GM18526 (cell line): ENCODE results near the gene OTUD5.

Experiments
- POLR2A ChIP-seq: IDR thresholded peaks from 3 replicates; pipeline ENCODE4 v1.6.1; 2011; ENCODE audit not compliant: insufficient read length; ENCODE audit errors: extremely low read depth

Gene OTUD5

GRCh38 chrX:48957827-48958634 lies 624 bp upstream of the OTUD5 start:
- TF ChIP-seq POLR2A, result peak; percentile 42

GRCh38 chrX:48956728-48957414 lies 536 bp downstream of the OTUD5 start:
- TF ChIP-seq POLR2A, result no peak

DNA sequence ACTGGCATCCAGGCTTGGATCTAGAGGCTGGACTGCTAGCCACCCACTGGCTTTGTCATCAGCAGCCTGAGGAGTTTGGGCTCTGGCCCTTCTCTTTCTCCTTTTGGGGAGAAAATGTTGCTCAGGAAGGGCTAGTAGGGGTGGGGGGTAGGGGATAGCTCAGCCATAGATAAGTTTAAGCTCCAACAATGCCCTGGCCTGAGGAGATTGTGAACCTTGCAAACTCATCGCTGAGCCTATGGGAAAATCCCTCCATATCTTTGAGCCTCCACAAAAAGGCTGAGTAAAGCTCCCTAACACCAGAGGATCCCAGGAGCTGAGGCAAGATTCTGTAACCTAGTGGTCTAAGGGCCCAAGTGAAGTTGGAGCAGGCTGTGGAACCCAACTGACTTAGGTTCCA lies 8.8 kb downstream of the OTUD5 start:
- no peak for TF ChIP-seq POLR2A

- no peak for TF ChIP-seq POLR2A
Observed at GRCh38 chrX:48945517-48946348, 11.7 kb downstream of the OTUD5 start.

DNA sequence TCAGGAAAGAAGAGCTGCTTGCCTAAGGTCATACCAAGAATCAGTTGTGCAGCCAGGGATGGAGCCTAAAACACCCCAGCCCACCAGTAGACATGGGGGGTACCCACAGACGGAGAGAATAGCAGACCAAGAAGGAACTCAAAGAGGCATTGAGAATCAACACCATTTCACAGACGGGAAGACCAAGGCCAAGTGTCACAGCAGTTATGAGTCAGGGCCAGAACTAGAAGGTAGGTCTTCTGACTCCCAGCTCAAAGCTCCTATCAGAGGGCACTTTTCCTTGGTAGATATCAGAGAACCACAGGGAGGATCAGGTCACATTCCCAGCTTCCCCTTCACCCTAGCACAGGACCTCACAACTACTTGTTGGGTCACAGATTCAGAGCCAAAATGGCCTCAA lies 14.5 kb downstream of the OTUD5 start:
- no peak for TF ChIP-seq POLR2A

DNA sequence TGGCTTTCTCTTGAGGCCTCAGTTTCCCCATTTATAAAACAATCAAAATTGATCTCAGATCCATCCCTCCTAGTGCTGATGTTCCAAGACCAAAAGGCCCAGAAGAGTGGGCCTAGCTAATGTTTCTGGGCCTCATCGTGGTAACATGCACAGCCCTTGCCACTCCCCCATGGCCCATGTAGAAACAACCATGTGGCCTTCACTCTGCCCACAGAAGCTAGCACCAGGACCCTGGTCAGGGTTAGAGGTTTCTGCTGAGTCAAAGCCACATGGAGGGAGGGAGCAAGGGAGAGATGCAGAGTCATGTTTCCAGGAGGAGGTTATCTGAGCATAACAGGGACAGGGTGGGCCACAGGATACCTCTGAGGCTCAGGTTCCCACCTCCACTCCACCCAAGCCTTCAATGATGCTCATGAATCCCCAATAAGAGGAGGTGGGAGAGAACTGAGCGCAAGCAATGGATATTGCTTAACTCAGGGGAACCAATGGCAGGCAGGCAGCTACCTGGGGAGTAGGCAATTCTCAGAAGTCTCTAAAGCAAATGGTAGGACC lies 16.9 kb downstream of the OTUD5 start:
- no peak for TF ChIP-seq POLR2A

DNA sequence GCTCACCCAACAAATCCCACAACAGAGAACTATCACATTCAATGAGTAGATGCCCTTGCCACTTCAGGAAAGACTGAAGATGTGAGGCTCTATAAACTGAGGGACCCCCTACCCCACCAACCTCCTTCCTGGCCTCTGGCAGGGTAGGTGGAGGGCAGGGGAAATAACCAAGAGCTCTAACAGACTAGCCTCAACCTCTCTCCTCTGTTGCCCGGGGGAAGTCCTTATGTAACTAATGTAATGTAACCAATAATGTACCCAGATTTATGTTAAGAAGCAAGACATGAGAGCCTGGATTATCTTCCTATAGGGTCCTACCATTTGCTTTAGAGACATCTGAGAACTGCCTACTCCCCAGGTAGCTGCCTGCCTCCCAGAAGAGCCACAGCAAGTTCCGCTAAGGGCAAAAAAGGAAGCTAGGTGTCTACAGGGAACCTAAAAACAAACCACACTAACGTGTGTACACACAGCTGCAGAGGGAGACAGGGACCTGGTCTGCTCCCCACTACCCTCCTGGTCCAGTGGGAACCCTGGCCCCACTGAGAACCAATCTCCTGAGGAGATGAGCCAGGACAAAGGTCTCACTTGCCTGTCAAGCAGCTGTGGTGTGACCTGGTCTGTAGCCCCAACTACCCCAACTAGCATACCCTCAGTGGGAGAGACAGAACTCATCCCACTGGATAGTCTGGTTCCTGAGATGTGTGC lies 17.7 kb downstream of the OTUD5 start:
- TF ChIP-seq POLR2A, result no peak

GRCh38 chrX:48938721-48939425 lies 18.5 kb downstream of the OTUD5 start:
- TF ChIP-seq POLR2A, result no peak

DNA sequence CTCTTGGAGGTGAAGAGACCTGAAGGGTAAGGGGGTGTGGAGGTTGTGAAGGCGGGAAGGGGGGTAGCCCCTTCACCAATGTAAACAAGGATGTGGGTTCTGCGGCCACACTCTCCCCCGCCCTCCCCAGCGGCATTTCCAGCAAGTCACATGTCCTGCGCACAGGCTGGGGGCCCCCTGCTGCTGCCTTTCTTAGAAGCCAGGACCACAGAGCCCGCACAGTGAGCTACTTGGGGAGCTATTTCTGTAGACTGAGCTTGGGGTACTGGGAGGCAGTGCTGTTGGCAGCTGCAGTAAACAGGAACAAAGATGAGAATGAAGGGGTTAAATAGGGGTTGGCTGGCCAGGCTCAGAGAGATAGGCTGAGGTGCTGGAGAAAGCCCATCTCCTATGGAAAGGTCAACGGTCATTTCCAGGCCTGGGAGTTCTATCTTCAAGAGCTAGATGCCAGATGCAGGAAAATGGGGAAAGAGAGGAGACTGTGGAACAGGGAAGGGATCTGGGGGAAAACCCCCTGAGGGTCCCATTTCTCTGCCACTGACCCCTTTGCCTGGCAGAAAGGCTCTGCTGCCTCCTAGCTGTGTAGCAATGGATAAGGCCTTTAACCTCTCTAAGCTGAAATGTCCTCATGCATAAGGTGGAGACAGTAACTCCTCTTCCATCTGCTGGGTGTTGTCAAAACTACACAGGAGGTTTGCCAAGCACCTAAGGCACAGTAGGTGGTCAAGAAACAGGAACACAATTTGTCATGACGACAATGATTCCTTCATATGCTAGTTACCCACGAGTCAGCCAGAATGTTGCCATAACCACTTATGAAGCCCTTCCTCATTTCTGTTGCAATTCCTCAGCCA lies 20.1 kb downstream of the OTUD5 start:
- peak; percentile 13 for TF ChIP-seq POLR2A

DNA sequence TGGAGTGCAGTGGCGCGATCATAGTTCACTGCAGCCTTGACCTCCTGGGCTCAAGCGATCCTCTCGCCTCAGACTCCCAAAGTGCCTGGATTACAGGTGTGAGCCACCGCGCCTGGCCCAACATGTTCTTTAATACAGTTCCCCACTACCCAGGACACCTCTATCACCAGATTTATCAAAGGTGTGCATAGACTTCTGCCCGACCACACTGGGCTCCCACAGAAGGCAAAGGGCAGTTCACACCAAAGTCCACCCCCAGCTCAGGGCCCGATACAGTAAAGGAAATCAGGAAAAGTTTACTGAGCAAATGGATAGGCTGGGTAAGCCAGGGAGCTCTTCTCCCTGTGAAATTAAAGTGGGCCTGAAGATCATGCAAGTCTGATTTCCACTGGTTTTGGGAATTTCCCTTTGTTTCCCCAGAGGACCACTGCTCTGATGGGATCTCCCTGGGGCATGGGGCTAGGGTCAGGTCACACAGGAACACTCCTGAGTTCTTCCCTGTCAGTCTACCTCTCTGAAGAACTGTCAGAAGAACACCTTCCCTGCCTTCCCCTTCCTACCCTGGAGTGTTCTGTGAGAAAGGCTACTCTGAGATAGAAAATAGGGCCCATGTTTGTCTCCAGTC lies 20.9 kb downstream of the OTUD5 start:
- no peak for TF ChIP-seq POLR2A

DNA sequence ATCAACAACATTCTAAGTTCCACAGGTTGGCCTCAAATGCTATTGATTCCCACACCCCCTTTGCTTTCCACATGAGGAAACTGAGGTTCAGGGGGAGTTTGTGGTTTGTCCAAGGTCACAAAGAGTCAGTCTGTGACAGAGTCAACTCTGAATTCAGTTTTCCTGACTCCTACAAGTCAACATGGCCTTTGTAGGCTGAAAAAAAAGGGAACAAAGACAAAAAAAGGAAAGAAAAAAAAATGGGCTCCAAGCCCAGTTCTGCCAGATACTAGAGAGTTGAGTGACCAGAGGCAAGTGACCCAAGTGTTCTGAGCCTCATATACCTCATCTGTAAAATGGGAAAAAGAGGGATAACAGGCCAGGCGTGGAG lies 22.1 kb downstream of the OTUD5 start:
- no peak for TF ChIP-seq POLR2A

- no peak for TF ChIP-seq POLR2A
Observed at GRCh38 chrX:48934581-48935300, 22.7 kb downstream of the OTUD5 start.
